ENCODE results near the gene PANX3. TPM values are rescaled to one million over a fixed set of nuclear protein-coding genes. Genes with fewer than 3 reads are reported as not detected.

PANX3 gene
- total RNA-seq, 6 donors from 2014 or later = not detected

DNA sequence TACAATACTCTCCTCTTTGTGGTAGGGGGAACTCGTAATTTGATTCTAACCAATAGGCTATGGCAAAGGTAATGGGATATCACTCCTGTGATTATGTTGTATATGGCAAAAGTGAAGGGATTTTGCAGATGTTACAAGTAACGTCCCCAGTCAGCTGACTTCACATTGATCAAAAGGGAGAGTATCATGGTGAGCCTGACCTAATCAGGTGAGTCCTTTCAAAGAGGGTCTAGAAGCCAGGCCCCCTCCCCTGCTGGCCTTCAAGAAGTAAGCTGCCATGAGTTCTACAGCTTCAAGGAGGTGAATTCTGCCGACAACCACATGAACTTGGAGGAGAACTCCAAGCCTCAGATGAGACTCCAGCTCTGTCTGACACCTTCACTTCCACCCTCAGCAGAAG, 31.4 kb downstream of the PANX3 start:
- 94 to 95% methylated on average over 2 to 3 of the region's 3 CpGs for WGBS, 2 donors
- no peak overlapping the region for H3K4me3 ChIP-seq
- H3K27ac ChIP-seq = no peak overlapping the region
- ATAC-seq (ENCODE audit: low FRiP score in 2 of 2) (no peak), DNase-seq (no peak)
- peaks cover 0 to 10% (median 5%) of the 10 kb centered on the region in 4 donors for H3K4me1 ChIP-seq
- no peaks in the 10 kb centered on the region for H3K27me3 ChIP-seq
- TF ChIP-seq EP300 (IDR thresholded peaks at IDR 0.05) = no peak
- TF ChIP-seq, protein P1, sequence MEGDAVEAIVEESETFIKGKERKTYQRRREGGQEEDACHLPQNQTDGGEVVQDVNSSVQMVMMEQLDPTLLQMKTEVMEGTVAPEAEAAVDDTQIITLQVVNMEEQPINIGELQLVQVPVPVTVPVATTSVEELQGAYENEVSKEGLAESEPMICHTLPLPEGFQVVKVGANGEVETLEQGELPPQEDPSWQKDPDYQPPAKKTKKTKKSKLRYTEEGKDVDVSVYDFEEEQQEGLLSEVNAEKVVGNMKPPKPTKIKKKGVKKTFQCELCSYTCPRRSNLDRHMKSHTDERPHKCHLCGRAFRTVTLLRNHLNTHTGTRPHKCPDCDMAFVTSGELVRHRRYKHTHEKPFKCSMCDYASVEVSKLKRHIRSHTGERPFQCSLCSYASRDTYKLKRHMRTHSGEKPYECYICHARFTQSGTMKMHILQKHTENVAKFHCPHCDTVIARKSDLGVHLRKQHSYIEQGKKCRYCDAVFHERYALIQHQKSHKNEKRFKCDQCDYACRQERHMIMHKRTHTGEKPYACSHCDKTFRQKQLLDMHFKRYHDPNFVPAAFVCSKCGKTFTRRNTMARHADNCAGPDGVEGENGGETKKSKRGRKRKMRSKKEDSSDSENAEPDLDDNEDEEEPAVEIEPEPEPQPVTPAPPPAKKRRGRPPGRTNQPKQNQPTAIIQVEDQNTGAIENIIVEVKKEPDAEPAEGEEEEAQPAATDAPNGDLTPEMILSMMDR (IDR thresholded peaks at IDR 0.05) = no peak
- TF ChIP-seq POLR2A (IDR thresholded peaks at IDR 0.05) = no peak
- TF ChIP-seq POLR2AphosphoS5 (IDR thresholded peaks at IDR 0.05) = no peak
- H3K36me3 ChIP-seq = peaks cover 0 to 24% (median 11%) of the 10 kb centered on the region in 4 donors
- no peaks in the 10 kb centered on the region for H3K9me3 ChIP-seq

DNA sequence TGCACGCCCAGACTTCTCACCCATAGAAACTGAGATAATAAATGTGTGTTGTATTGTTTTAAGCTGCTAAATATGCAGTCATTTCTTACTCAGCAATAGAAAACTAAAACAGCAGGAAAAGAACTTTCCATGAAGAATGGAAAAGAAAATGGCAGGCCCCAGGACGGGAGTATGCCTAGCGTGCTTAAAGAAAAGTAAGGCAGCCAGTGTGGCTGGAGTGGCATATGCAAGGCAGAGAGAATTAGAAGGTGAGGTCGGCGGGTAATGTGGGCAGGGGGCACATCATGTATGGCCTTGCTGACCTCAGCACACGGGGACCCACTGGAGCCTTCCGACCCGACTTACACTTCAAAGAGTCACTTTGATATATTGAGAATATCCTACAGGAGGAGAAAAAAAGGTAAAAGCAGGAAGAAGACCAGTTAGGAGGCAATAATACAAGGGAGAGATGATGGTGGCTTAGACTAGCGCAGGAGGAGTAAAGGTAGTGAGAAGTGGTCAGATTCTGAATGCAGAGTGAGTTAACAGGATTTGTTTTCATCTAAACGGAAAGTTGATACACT, 31.9 kb downstream of the PANX3 start:
- ATAC-seq (ENCODE audit: low FRiP score in 2 of 2) (no peak), DNase-seq (no peak)
- TF ChIP-seq POLR2A (IDR thresholded peaks at IDR 0.05) (no peak), EP300 (IDR thresholded peaks at IDR 0.05) (no peak), POLR2AphosphoS5 (IDR thresholded peaks at IDR 0.05) (no peak)
- TF ChIP-seq, protein P1 (IDR thresholded peaks at IDR 0.05) = no peak
- Histone ChIP-seq H3K36me3 (peaks cover 0 to 19% (median 9%) of the 10 kb centered on the region in 4 donors), H3K27me3 (no peaks in the 10 kb centered on the region), H3K4me3 (no peak overlapping the region), H3K27ac (no peak overlapping the region), H3K9me3 (no peaks in the 10 kb centered on the region), H3K4me1 (peaks cover 0 to 10% (median 5%) of the 10 kb centered on the region in 4 donors)
- WGBS, 2 donors = 82 to 86% methylated on average over 10 of the region's 10 CpGs

DNA sequence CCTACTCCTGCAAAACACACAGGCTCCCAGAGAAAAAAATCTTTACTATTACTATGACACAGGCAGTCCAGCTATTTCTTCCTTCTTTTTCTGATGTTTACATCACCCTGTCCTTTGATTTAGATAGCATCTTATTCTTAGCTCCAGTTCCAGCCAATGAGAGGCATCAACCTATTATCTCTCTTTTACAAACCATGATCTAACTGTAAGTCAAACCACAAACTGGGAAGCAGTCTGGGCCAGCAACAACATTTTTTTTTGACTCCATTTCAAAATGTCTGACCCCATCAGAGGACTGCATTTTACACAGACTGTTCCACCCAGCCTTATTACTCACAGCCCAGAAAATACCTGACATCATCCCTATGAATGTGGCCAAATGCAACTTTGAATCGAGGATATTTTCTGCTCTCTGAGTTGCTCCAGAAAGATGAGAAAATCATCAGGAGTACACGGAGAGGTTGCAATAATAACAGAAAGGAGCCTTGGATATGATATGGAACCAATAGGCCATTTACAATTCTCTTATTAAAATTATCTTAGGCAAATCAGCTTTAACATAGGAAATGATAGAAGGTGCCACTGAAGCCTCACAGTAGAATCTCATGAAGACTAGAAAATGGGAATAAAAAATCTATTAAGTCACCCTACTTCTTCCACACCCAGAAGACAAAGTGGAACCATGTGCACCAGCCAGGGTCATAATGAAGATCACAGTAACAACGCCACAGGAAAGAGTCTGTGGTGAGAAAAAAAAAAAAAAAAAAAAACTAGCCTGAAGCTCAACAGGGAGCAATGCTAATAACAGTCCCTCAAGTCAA, 32.6 kb downstream of the PANX3 start:
- DNase-seq (no peak), ATAC-seq (ENCODE audit: low FRiP score in 2 of 2) (peak in 1 of 2 donors; percentile 87)
- Histone ChIP-seq H3K4me1 (peaks cover 0 to 10% (median 5%) of the 10 kb centered on the region in 4 donors), H3K4me3 (no peak overlapping the region), H3K9me3 (no peaks in the 10 kb centered on the region), H3K36me3 (peaks cover 0 to 14% (median 5%) of the 10 kb centered on the region in 4 donors), H3K27ac (no peak overlapping the region), H3K27me3 (no peaks in the 10 kb centered on the region)
- WGBS, 2 donors = 40 to 46% methylated on average over 3 of the region's 3 CpGs
- TF ChIP-seq EP300 (IDR thresholded peaks at IDR 0.05) (no peak), POLR2A (IDR thresholded peaks at IDR 0.05) (no peak), POLR2AphosphoS5 (IDR thresholded peaks at IDR 0.05) (no peak)
- TF ChIP-seq, protein P1 (IDR thresholded peaks at IDR 0.05) = no peak

DNA sequence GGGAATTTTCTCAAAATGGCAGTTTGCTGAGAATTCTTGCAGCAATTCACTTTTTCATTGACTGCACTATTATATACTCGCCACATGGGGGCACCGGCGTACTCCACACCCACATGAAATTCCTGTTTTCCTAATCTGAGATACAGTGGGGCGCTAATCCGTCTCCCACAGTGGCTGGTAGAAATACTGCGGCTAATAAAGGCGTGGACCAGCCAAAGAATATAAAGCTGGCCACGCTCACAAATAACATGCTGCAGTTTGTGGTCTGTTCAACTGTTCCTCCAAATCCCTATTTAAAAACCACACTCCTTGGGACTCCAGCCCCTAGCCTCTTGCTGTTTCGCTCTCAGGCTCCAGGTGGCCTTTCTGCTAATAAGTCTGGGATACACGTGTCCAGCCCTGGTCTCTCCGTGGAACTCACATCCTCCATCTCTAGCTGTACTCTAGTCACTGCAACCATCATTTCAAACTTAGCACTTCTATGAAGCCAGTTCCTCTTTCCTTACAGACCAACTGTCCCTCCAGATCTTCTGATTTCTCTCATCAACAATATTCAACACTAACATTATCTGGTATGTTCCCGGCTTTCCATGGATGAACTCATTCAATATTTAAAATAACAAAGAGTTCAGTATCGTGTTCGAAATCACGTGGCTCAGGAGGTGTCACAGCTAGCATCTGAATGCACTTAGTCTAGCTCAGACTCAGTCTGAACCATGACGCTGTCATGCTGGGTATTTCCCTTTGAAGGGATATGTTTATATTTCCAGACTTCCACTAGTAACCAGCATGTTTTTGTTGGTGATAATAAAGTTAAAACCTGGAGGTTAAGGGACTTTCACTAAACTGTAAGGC, 33.4 kb downstream of the PANX3 start:
- Histone ChIP-seq H3K36me3 (peaks cover 0 to 9% (median 1%) of the 10 kb centered on the region in 4 donors), H3K9me3 (no peaks in the 10 kb centered on the region), H3K27ac (no peak overlapping the region), H3K27me3 (no peaks in the 10 kb centered on the region), H3K4me1 (peaks cover 0 to 10% (median 5%) of the 10 kb centered on the region in 4 donors), H3K4me3 (peak overlapping the region in 2 of 4 donors; percentile 5 to 19)
- ATAC-seq (ENCODE audit: low FRiP score in 2 of 2) = peak; percentile 92 to 94
- 21 to 24% methylated on average over 16 of the region's 16 CpGs for WGBS, 2 donors
- peak in 1 of 2 donors; percentile 62 for DNase-seq
- TF ChIP-seq EP300 (IDR thresholded peaks at IDR 0.05) = no peak
- TF ChIP-seq, protein P1 (IDR thresholded peaks at IDR 0.05) = peak; percentile 54 to 81 (median 76)

Measured in upper lobe of left lung (tissue), 6 donors.